NCI-H146 treated with DMSO at 0.1 percent for 48 hours (cell line): ENCODE data around the gene SMPD4.
A peak's percentile ranks its signal among the peaks of the same experiment; 100 is the strongest.
"Not testable (repeated sequence)": the region's sequence is repeated elsewhere in the genome, so short reads cannot be mapped to it uniquely, and the experiment has no call there.

Source experiments
- DNase-seq: peaks from one replicate; lab custom pipeline; 2025; ENCODE audit not compliant: unreplicated experiment; lab: John Stamatoyannopoulos, UW

Gene SMPD4

GRCh38 chr2:130157825-130158514 lies 23.4 kb downstream of the SMPD4 start:
- not testable (repeated sequence) for DNase-seq

DNA sequence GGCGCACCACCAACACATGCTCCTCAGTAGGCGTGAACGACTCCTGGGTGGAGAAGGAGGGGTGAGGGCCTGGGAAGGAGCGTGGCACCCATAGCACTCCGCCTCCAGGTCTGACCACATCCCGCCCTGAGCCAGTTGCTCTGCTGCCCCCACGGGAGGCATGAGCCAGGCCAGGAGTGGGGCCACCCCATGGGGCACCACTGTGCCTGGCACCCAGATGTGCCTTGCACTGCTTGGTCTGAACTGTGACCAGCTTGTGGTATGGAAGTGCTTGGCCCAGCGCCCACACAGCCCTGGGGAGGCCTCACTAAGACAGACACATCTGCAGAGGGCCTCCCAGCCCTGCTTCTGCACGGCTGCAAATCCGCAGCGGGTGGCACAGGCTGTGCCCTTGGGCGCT lies 24.0 kb downstream of the SMPD4 start:
- DNase-seq = not testable (repeated sequence)

- no peak for DNase-seq
These were observed 24.8 kb downstream of the SMPD4 start for GRCh38 chr2:130156624-130157004.

DNA sequence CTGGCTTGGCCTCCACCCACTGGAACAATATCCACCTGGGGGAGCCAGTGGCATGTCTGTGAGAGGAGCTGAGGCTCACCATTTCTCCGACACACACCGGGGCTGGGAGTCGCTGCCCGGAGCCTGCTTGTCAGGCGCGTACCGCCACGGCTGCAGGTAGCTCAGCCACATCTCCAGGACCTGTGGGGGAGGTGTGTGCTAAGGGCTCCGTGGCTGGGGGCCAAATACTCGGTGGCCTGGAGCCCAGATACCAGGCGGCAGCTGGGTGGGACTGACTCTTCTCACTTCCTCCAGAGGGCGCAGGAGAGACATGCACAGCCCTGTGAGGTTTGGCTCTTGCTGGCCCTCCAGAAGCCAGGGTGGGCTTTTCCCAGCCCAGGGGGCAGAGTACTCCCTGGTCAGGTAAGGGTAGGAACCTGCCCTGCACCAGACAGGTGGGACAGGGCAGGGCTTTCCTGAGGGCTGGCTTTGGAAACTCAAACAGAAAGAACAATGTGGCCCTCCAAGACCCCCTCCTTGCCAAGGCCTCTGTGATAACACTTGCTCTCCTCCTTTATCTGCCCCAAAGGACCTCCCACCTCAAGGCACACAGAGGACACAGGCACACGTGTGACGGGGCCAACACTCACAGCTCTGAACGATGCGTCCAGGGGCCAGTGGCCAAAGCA lies 25.3 kb downstream of the SMPD4 start:
- DNase-seq = not testable (repeated sequence)

DNA sequence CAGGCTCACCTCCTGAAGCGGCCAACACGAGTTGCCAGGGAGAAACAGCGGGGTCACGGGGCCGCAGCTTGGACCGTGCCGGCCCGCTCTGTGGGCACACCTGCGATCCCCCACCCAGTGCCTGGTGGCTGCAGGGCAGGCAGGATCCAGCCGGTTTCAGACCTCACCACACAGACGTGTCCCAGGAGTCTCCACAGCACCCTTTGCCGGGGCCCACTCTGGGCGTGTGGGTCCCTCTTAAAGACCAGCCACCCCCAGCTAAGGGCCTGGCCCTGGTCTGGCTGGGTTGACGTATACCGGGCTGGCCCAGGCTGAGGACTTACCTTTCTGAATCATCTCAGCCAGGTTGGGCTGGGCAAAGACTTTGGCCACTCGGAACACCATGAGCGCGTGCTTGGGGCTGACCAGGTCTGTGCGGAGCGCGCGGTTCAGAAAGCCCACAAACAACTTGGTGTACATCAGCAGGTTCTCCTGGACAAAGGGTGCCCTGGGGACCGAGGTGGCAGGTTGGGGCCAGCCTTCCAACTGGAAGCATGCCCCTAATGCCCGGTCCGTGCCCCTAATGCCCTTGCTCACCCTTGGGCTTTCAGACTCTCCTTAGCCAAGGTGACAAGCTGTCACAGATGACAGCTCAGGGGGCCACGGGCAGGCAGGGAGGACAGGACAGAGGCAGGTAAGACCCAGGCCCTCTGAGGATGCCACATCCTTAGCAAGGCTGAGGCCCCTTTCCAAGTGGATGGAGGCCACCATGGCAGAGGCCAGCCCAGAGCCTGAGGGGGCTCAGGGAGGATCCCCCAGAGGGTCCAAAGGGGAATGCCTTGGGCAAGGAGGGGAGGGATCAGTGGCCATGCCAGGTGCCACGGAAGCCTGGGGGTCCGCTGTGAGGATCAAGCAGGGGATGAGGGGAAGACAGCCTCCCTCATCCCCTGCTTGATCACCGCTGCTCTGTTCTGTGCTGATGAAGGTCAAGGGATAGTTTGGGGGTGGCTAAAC lies 26.3 kb downstream of the SMPD4 start:
- no peak for DNase-seq

DNA sequence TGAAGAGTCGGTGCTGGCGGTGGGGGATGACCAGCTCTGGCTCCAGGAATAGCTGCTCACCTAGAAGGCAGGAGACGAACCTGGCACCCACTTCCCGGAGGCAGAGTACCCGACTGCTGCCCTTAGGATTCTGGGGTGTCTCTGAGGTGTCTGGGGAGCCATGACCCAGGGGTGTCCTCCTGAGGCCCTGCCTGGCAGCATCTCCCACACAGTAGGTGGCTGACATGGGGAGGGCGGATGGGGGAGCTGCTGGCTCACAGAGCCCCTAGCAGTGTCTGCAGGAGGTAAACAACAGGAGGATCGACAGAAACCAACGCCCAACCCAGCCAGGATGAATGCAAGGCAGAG lies 27.0 kb downstream of the SMPD4 start:
- not testable (repeated sequence) for DNase-seq

DNA sequence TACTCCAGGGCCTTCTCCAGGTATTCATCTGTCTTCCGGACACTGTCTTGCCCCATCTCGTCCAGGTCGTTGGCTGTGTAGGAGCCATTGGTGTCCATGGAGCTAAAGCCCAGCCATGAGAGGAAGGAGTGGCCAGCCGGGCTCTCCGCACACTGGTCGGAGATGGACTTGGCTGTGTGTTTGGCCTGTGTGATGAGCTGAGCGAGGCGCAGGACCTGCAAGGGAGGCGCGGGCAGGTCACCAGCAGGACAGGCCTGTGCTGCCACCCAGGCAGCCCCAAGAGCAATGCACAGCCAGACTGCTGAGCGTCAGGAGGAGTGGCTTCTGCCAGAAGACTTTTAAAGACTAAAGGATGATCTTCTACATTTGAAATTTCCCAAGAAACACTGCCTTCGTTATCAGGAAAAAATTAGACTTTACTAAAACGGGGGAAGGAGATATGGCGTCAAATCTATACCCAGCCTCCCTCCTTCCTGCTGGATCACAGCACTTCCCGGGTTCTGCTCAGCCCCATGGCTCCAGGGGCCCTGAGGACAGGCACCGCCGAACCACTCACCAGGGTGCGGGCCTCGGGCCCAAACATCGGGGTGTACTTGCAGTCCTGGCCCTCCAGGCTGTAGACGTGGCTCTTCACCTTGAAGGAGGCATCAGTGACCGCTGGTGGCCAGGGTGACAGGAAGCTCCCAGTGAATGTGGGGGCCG lies 27.5 kb downstream of the SMPD4 start:
- DNase-seq = not testable (repeated sequence)

DNA sequence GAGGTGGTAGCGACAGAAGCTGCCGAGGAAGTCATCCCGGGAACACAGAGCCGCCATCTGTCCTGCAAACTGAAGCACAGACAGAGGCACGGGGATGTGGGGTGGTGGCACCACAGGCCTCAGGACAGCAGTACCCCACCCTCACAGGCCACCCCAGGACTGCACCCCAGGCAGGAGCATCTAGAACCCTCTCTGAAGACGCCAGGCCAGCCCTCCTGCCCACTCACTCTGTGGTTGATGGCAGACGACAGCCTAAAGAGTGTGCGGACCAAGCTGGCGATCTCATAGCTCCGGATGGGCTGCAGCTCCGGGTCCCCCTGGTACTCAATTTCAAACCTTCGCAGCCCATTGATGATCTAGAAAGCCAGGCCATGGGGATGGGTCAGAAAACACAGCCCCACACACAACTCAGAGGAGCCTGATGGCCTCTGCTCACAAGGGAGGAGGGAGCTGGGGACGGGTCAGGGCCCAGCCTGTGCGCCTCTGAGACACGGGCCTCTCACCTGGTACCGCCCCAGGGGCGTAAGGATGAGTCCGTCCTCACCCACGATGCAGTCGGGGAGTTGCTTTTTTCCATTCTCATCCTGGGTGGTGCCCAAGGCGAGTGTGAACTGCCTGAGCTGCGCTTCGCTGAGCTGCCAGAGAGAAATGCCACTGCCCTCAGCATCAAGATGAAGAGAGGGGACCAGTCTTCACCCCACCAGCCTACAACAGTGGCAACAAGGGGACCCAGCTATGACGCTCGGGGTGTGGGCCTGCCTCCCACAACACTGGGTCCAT lies 28.4 kb downstream of the SMPD4 start:
- no peak for DNase-seq

GRCh38 chr2:130152136-130152815 lies 29.1 kb downstream of the SMPD4 start:
- not testable (repeated sequence) for DNase-seq

GRCh38 chr2:130151145-130151512 lies 30.3 kb downstream of the SMPD4 start:
- not testable (repeated sequence) for DNase-seq

DNA sequence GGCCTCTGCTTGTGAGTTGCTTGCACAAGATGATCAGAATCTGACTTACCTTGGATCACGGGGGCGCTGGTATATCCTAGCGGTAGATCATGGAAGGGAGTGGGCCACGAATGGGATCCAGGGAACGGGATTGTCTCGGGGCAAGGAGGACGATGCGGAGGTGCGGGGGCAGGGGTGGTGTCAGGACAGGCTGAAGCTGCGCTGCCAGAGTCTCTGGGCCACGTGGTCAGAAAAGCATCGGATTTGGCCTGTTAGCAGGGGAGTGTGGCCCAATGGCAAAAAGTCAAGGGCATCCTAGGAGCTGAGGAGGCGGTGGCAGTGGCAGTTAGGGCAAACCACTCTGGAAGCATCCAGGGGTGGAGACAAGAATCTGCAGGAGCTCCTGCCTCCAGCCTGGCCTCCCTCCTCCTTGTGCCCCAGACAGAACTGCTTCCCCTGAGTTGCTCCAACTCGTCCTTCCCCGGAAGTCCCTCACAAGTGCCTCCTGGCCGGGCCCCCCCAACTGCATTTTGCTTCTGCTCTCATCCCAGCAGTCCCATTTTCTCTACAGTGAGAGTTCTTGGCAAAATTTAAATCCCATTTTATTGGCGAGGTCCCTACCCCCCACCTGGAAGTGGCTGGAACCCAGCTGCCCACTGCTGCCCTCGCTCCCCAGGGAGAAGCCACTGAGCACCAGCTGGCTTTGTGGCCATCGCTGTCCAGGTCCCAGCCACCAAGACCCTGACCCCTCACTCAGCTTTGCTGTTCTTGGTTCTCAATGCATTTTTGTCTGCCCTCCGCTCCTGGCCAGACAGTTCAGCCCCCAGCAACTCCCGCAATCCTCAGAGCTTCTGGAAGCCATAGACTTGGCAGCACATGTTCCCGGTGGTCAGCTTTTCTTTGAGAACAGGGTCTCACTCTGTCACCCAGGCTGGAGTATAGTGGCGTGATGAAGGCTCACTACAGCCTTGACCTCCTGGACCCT lies 30.9 kb downstream of the SMPD4 start:
- DNase-seq = no peak

- not testable (repeated sequence) for DNase-seq
These were observed 32.9 kb downstream of the SMPD4 start for GRCh38 chr2:130148515-130148914.

DNA sequence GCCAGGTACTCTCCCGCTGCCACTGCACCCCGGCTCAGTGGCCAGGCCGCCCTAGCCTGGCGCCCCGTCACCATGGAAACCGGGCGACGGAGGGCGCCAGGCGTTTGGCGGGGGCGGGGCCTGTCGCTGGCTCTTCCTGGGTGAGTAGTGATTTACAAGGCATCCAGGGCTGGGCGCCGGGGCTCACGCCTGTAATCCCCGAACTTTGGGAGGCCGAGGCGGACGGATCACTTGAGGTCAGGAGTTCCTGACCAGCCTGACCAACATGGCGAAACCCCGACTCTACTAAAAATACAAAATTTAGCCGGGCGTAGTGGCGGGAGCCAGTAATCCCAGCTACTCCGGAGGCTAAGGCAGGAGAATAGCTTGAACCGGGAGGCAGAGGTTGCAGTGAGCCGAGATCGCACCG lies 36.4 kb downstream of the SMPD4 start, which contains the start of gene CCDC74B:
Gene CCDC74B (minus strand): TSS at position 107 of the 409 bp plus-strand sequence. CDS start 116 bp downstream, outside the sequence.
- peak; percentile 37 for DNase-seq

GRCh38 chr2:130143266-130144039 lies 37.9 kb downstream of the SMPD4 start:
- DNase-seq = not testable (repeated sequence)

- DNase-seq = not testable (repeated sequence)
These were observed 38.8 kb downstream of the SMPD4 start for GRCh38 chr2:130142396-130143265.

DNA sequence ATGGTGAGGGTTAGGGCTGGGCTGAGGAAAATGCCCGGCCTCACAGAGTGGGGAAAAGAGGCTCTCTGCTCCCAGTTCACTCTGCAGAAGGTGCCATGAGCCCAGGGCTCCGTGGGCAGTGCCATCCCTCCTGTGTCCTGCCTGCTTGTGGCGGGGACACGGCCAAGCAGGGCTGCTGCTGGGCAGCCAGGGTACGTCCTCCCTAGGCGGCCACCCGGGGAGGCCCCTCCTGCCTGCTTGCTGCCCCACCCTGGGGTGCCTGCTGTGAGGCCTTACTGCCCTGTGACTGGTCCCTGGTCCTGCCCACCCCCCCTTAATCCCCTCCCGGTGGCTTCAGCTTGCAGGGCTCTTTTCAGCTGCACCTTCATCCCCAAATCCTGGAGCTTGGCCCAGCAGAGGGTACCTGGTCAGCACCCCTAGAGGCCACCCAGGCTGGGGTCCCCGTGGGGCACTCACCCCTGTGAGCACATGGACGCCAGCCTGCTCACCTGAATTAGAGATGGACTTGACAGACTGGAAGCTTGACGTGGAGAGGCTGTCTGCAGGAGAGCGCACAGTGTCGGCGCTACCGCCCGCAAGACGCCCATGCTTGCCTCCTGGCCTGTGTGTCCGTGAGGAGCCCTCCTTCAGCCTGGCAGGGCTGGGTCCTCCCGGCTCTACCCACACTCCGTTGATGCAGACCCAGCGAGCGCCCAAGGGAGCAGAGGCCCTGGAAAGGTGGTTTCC lies 39.6 kb downstream of the SMPD4 start:
- not testable (repeated sequence) for DNase-seq
